Left lobe of liver (tissue), 2 donors: ENCODE data around the gene ZMIZ1. TPM values are rescaled to one million over a fixed set of nuclear protein-coding genes. Genes with fewer than 3 reads are reported as not detected.

Experiments
- ATAC-seq: fragments of 200-7000 bp; cut with Tn5 transposase; one replicate; pipeline ENCODE4 v1.9.1; 2020; ENCODE audit warnings: mild to moderate bottlenecking, moderate library complexity
- DNase-seq: peaks from one replicate; pipeline ENCODE4 v3.0.0-alpha.2; 2020; ENCODE audit warnings: low spot score
- total RNA-seq: library from RNA; stranded (reverse); gene quantifications from one replicate; pipeline ENCODE4 v1.2.1, GENCODE V29; 2021
- donor health status: DM: no; HTN: no; CAD: no; lungs with moderate emphysema.
- donor health status: DM: no; HTN: yes; CAD: no.

Gene ZMIZ1
- total RNA-seq, 1 donor from 2014 or later, result 15.0 TPM

- ATAC-seq (no peak), DNase-seq (peak; percentile 31)
Observed at GRCh38 chr10:79344502-79345195, 275.9 kb downstream of the ZMIZ1 start.

GRCh38 chr10:79345241-79346011, 276.7 kb downstream of the ZMIZ1 start:
- DNase-seq (peak; percentile 48), ATAC-seq (no peak)

- ATAC-seq (peak; percentile 11), DNase-seq (peak; percentile 58)
Observed at GRCh38 chr10:79346012-79346340, 277.2 kb downstream of the ZMIZ1 start.

GRCh38 chr10:79346388-79347225, 277.8 kb downstream of the ZMIZ1 start:
- peak; percentile 54 for DNase-seq

GRCh38 chr10:79347226-79347893, 278.6 kb downstream of the ZMIZ1 start, which contains the start of gene PPIF:
PPIF (plus strand) TSS chr10:79347469; CDS start chr10:79347549, 80 bp downstream.
- DNase-seq (peak; percentile 97), ATAC-seq (peak; percentile 84)

More at GRCh38 chr10:79346388-79347225, 277.8 kb downstream of the ZMIZ1 start:
- no peak for ATAC-seq

- ATAC-seq (peak; percentile 63), DNase-seq (peak; percentile 81)
Observed at GRCh38 chr10:79347894-79348639, 279.3 kb downstream of the ZMIZ1 start.

GRCh38 chr10:79348640-79348988, 279.8 kb downstream of the ZMIZ1 start:
- ATAC-seq (no peak), DNase-seq (peak; percentile 50)

GRCh38 chr10:79349072-79349491, 280.3 kb downstream of the ZMIZ1 start:
- no peak for DNase-seq
- ATAC-seq, result no peak

GRCh38 chr10:79349766-79350406, 281.1 kb downstream of the ZMIZ1 start:
- ATAC-seq (no peak), DNase-seq (no peak)

GRCh38 chr10:79350407-79351154, 281.8 kb downstream of the ZMIZ1 start:
- ATAC-seq (no peak), DNase-seq (no peak)

- DNase-seq, result no peak
- no peak for ATAC-seq
Observed at GRCh38 chr10:79351332-79351731, 282.6 kb downstream of the ZMIZ1 start.

- ATAC-seq (no peak), DNase-seq (no peak)
Observed at GRCh38 chr10:79352035-79352877, 283.5 kb downstream of the ZMIZ1 start.

- DNase-seq (no peak), ATAC-seq (no peak)
Observed at GRCh38 chr10:79353000-79353406, 284.2 kb downstream of the ZMIZ1 start.

GRCh38 chr10:79353726-79354125, 285.0 kb downstream of the ZMIZ1 start:
- DNase-seq (no peak), ATAC-seq (no peak)

GRCh38 chr10:79354141-79354540, 285.4 kb downstream of the ZMIZ1 start:
- DNase-seq (no peak), ATAC-seq (no peak)

GRCh38 chr10:79354615-79355014, 285.8 kb downstream of the ZMIZ1 start:
- DNase-seq, result no peak

GRCh38 chr10:79355420-79356017, 286.8 kb downstream of the ZMIZ1 start:
- no peak for ATAC-seq
- DNase-seq, result no peak

More at GRCh38 chr10:79354615-79355014, 285.8 kb downstream of the ZMIZ1 start:
- no peak for ATAC-seq

GRCh38 chr10:79356104-79356503, 287.3 kb downstream of the ZMIZ1 start:
- ATAC-seq, result no peak
- no peak for DNase-seq
